Measurements from ENCODE around the gene CFAP410. TPM values are rescaled to one million over a fixed set of nuclear protein-coding genes. Genes with fewer than 3 reads are reported as not detected.

The CFAP410 gene
- total RNA-seq, 4 donors from 2014 or later, result 18.5 to 35.3 (median 23.6) TPM

DNA sequence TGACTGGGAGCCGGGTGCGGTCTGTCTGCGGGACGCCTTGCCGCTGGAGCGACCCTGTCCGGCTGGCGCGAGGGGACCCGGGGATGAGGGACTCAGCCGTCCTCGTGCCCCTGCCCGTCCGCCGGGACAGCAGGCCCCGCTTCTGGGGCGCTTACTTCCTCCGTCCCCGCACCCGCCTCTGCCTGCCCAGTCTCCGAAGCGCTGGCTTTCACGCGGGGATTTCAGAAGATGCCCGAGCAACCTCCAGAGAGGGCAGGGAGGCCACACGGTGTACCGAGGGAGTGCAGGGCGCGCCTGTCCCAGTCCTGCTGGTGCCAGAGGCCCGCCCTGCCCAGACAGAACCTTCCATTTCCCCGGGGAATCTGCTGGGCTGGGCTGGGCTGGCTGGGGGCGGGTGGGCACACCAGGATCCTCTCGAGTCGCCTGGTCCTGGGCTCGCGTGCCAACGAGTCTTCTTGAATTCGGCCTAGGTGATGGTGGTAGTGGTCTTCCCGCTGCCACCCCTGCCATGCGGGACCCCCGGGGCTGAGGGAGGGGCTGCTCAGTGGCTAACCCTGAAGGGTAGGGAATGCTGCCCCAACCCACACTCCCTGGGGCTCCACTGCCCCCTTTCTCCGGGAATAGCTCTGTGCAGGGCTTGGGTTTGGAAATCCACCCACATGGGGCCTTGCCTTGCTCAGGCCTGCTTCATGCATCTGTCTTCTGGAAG, 11.7 kb upstream of the CFAP410 start:
- ATAC-seq (ENCODE audit: low FRiP score) (no peak), DNase-seq (ENCODE audit: low spot score) (no peak)
- TF ChIP-seq, protein P1, sequence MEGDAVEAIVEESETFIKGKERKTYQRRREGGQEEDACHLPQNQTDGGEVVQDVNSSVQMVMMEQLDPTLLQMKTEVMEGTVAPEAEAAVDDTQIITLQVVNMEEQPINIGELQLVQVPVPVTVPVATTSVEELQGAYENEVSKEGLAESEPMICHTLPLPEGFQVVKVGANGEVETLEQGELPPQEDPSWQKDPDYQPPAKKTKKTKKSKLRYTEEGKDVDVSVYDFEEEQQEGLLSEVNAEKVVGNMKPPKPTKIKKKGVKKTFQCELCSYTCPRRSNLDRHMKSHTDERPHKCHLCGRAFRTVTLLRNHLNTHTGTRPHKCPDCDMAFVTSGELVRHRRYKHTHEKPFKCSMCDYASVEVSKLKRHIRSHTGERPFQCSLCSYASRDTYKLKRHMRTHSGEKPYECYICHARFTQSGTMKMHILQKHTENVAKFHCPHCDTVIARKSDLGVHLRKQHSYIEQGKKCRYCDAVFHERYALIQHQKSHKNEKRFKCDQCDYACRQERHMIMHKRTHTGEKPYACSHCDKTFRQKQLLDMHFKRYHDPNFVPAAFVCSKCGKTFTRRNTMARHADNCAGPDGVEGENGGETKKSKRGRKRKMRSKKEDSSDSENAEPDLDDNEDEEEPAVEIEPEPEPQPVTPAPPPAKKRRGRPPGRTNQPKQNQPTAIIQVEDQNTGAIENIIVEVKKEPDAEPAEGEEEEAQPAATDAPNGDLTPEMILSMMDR (IDR thresholded peaks at IDR 0.05), result no peak

DNA sequence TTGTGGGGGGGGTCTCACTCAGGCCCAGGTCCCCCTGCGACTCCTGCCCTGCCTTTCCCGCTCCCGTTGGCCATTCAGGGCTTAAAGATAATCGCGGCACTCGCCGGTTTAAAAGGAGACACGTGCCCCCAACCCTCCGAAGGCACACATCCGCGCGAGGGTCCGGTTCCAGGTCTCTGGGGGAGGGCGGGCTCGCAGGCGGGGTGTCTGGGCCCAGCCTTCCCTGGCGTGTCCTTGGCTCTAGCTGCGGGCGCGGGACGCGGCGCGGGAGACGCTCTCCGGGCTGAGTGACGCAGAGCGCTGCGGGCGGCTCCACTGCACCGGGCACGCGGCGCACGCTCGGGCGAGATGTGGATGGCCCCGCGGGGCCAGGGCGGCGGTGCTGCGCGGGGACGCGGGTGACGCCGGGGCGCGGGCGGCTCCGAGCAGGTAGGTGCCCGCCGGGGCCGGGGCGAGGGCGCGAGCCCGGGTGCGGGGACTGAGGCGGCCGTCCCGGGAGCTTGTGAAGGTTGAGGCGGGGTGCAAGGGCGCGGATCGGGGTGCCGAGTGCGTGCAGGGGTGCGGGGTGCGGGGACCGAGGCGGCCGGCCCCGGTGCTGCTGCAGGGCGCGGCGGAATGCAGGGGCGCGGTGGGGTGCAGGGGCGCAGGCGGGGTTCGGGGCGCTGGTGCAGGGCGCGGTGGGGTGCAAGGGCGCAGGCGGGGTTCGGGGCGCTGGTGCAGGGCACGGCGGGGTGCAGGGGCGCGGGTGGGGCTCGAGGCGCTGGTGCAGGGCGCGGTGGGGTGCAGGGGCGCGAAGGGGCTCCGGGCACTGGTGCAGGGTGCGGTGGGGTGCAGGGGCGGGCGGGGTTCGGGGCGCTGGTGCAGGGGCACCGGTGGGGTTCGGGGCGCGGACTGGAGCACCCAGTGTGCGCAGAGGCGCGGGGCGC, 10.9 kb upstream of the CFAP410 start:
- ATAC-seq (ENCODE audit: low FRiP score) (no peak), DNase-seq (ENCODE audit: low spot score) (no peak)
- TF ChIP-seq, protein P1 (IDR thresholded peaks at IDR 0.05), result no peak

DNA sequence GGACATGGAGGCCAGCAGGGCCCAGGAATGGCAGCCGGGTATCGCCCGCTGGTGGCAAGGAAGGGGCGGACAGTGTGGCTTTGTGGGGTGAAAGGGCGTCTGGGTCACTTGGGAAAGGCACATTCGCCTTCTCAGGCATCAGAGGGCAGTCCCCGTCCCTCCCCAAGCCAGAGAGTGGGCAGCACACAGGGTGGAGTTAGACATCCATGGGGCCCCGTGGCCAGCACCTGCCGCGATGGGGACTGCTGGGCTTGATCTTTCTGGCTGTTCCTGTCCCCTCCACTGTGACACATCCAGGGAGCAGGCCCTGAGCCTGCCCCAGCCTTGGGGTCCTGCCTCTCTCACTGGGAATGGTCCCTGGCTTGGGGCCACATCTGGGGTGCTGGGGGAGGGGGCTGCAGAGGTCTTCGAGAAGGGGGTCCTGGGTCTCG, 10.2 kb upstream of the CFAP410 start:
- ATAC-seq (ENCODE audit: low FRiP score) (no peak), DNase-seq (ENCODE audit: low spot score) (no peak)
- TF ChIP-seq, protein P1 (IDR thresholded peaks at IDR 0.05), result no peak

DNA sequence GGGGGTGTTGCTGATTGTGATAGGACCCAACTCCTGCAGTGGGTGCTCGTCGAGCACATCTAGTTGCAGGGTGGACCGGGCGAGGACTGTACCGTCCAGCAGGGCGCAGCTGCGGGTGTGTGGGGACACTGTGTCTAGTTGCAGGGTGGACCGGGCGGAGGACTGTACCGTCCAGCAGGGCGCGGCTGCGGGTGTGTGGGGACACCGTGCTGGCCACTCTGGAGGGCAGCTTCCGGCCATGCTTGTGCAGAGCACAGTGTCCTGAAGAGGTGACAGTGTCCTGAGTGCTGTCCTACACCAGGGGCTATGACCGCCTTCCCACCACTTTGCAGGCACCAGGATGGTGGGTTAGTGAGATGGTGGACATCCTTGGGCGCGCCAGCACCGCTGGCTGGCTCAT, 9.7 kb upstream of the CFAP410 start:
- TF ChIP-seq, protein P1 (IDR thresholded peaks at IDR 0.05), result no peak
- DNase-seq (ENCODE audit: low spot score), result no peak
- no peak for ATAC-seq (ENCODE audit: low FRiP score)

DNA sequence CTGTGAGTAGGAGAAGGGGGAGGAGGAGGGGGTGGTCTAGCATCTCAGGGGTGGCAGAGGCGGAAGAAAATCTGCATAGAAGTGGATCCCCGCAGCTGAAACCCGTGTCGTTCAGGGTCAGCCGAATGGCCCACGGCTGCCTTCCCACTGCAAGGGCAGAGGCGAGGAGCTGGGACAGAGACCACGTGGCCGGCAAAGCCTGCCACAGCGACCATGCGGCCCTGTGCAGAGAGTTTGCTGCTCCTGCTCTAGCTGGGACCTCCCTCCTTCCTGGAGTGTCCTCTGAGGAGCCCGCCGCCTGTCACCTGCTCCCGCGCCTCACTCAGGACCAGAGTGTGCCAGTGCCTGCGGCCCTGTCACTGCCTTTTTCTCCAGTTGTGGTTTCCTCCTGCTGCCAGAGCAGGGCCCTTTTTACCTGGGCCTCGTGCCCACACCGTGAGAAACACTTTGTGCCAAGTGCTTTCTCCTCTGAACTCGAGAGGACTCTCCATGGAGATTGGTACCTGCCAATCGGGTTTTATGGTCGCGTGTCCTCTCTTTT, 8.8 kb upstream of the CFAP410 start:
- ATAC-seq (ENCODE audit: low FRiP score) (no peak), DNase-seq (ENCODE audit: low spot score) (no peak)
- TF ChIP-seq, protein P1 (IDR thresholded peaks at IDR 0.05), result no peak

DNA sequence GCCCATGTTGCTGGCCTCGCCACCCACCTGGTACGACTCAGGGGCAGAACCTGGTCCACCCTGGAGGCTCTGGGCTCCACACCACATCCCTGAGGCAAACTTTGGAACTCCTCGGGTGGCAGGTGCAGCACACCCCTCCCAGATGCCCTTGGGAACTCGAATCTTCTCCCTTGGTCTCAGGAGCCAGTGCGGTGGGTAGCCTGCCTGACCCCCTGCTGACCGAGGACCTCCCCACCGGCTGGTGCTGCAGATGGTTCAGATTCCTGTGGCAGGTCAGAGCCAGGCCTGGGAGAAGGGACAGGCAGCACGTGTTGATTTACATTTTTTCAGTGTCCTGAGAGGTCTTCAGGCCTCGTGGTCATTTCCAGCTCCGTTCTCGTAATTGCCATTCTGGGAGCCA, 6.3 kb upstream of the CFAP410 start:
- no peak for ATAC-seq (ENCODE audit: low FRiP score)
- DNase-seq (ENCODE audit: low spot score), result no peak
- TF ChIP-seq, protein P1 (IDR thresholded peaks at IDR 0.05), result no peak

Data from omental fat pad (tissue), 4 donors.